ENCODE results near the gene MYO10.

DNA sequence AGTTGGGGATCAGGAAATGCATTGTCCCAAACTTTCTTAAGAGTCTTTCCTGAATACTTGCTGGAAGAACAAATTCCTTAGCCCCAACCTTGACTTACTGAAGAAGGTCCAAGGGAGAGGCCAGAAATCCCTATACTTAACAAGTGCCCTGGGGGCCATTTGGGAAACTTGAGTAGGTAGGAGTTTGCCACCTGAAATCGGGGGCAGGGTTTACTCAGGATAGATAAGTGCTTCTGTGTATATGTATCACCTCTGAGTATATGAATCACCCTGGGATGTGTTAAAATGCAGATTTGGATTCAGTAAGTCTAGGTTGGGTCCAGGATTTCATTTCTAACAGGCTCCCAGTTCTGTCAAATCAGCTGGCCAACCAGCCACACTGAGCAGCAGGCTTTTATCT lies 47.9 kb upstream of the MYO10 start:
- TF ChIP-seq, protein P1, sequence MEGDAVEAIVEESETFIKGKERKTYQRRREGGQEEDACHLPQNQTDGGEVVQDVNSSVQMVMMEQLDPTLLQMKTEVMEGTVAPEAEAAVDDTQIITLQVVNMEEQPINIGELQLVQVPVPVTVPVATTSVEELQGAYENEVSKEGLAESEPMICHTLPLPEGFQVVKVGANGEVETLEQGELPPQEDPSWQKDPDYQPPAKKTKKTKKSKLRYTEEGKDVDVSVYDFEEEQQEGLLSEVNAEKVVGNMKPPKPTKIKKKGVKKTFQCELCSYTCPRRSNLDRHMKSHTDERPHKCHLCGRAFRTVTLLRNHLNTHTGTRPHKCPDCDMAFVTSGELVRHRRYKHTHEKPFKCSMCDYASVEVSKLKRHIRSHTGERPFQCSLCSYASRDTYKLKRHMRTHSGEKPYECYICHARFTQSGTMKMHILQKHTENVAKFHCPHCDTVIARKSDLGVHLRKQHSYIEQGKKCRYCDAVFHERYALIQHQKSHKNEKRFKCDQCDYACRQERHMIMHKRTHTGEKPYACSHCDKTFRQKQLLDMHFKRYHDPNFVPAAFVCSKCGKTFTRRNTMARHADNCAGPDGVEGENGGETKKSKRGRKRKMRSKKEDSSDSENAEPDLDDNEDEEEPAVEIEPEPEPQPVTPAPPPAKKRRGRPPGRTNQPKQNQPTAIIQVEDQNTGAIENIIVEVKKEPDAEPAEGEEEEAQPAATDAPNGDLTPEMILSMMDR (IDR thresholded peaks at IDR 0.05), result no peak
- no peak for TF ChIP-seq POLR2A (IDR thresholded peaks at IDR 0.05)
